GM12892 (cell line): Measurements from ENCODE around the gene RPL7A. TPM values are rescaled to one million over a fixed set of nuclear protein-coding genes. Genes with fewer than 3 reads are reported as not detected.
"Not testable (repeated sequence)": the region's sequence is repeated elsewhere in the genome, so short reads cannot be mapped to it uniquely, and the experiment has no call there.

ENCODE experiments used
- DNase-seq: peaks from one replicate; pipeline ENCODE4 v3.0.0; 2011; ENCODE audit not compliant: insufficient read length
- FAIRE-seq: peaks from 2 replicates; lab custom pipeline; 2011; peaks lifted over from hg19 to GRCh38; lab: Jason Lieb, UNC
- POLR2A ChIP-seq: IDR thresholded peaks from 2 replicates; pipeline ENCODE4 v1.6.1; 2011; ENCODE audit warnings: low read depth, low read length, control low read depth
- POLR2AphosphoS5 ChIP-seq: IDR thresholded peaks from 2 replicates; pipeline ENCODE4 v1.6.1; 2011; ENCODE audit warnings: low read depth, low read length, control low read depth
- TAF1 ChIP-seq: IDR thresholded peaks from 2 replicates; pipeline ENCODE4 v1.6.1; 2011; ENCODE audit warnings: low read depth, mild to moderate bottlenecking, control low read depth, low read length, borderline replicate concordance
- polyA plus RNA-seq: library from polyadenylated mRNA; unstranded; fragments of >200 nt; gene quantifications from one replicate; pipeline ENCODE4 v1.2.1, GENCODE V29; 2012; ENCODE audit warnings: missing spikeins, inconsistent platforms; ENCODE audit not compliant: missing spikeins

RPL7A gene
- polyA plus RNA-seq: 4,474 TPM

GRCh38 chr9:133347985-133348717 lies at the start of gene RPL7A, which contains the start of gene MED22:
TSS of gene RPL7A (plus strand) at chr9:133348218. CDS start at chr9:133348244, 26 bp downstream.
TSS of gene MED22 (minus strand) at chr9:133348131. CDS start at chr9:133346662, 1,469 bp downstream.
- FAIRE-seq (peak; percentile 86), DNase-seq (peak; percentile 84)
- peak; percentile 99 for TF ChIP-seq POLR2A
- peak; percentile 100 for TF ChIP-seq POLR2AphosphoS5
- peak; percentile 100 for TF ChIP-seq TAF1

GRCh38 chr9:133299996-133300395 lies 48.0 kb upstream of the RPL7A start:
- not testable (repeated sequence) for FAIRE-seq, DNase-seq

- DNase-seq (no peak), FAIRE-seq (no peak)
- TF ChIP-seq POLR2AphosphoS5: no peak
- no peak for TF ChIP-seq TAF1
- TF ChIP-seq POLR2A: no peak
Observed at GRCh38 chr9:133301253-133302230, 46.5 kb upstream of the RPL7A start.

- FAIRE-seq: no peak
- no peak for TF ChIP-seq POLR2AphosphoS5
- TF ChIP-seq TAF1: no peak
- no peak for TF ChIP-seq POLR2A
- DNase-seq: no peak
Observed at GRCh38 chr9:133303266-133304157, 44.5 kb upstream of the RPL7A start.

- TF ChIP-seq POLR2A (no peak), TAF1 (no peak), POLR2AphosphoS5 (no peak)
- no peak for FAIRE-seq
- no peak for DNase-seq
Observed at GRCh38 chr9:133304158-133304470, 43.9 kb upstream of the RPL7A start.

GRCh38 chr9:133304477-133305377 lies 43.3 kb upstream of the RPL7A start:
- no peak for FAIRE-seq
- no peak for TF ChIP-seq POLR2A
- TF ChIP-seq TAF1: no peak
- no peak for TF ChIP-seq POLR2AphosphoS5
- DNase-seq: no peak

- DNase-seq: no peak
- TF ChIP-seq POLR2A (no peak), POLR2AphosphoS5 (no peak), TAF1 (no peak)
- no peak for FAIRE-seq
Observed at GRCh38 chr9:133305731-133306130, 42.3 kb upstream of the RPL7A start.

- no peak for FAIRE-seq
- TF ChIP-seq POLR2AphosphoS5: no peak
- TF ChIP-seq POLR2A: no peak
- TF ChIP-seq TAF1: no peak
- no peak for DNase-seq
Observed at GRCh38 chr9:133306242-133307204, 41.5 kb upstream of the RPL7A start.

- no peak for FAIRE-seq
- no peak for DNase-seq
- no peak for TF ChIP-seq POLR2AphosphoS5
- TF ChIP-seq POLR2A: no peak
- no peak for TF ChIP-seq TAF1
Observed at GRCh38 chr9:133307301-133307700, 40.7 kb upstream of the RPL7A start.

GRCh38 chr9:133309608-133310007 lies 38.4 kb upstream of the RPL7A start:
- FAIRE-seq: no peak
- DNase-seq: no peak
- TF ChIP-seq POLR2A (no peak), TAF1 (no peak), POLR2AphosphoS5 (no peak)
